Fibroblast of lung (primary cell): ENCODE results near the gene PSMD9.

Experiments used
- CTCF ChIP-seq, 2 donors: IDR thresholded peaks in 1 of 2; conservative IDR thresholded peaks in 1 of 2; 1 replicate in 1 of 2; 2 replicates in 1 of 2; pipeline ENCODE4 v1.5.1; 2011 to 2012; ENCODE audit warnings: low read length in 2 of 2, control low read depth in 1 of 2, inconsistent platforms in 1 of 2, low read depth in 1 of 2, mild to moderate bottlenecking in 1 of 2
- EZH2 ChIP-seq: IDR thresholded peaks from 2 replicates; pipeline ENCODE4 v1.5.1; 2012; ENCODE audit warnings: low read length, control low read depth, mild to moderate bottlenecking; ENCODE audit errors: missing control alignments

GRCh38 chr12:121858662-121859572, 29.7 kb upstream of the PSMD9 start, which contains the start of gene HPD:
- no peak for TF ChIP-seq CTCF (conservative IDR thresholded peaks at IDR 0.05 in 1 of 2, IDR thresholded peaks at IDR 0.05 in 1 of 2; ENCODE audit: low read depth in 1 of 2, low read length in 2 of 2)
- no peak for TF ChIP-seq EZH2
